HepG2 (cell line): ENCODE measurements around the gene VAC14. TPM values are rescaled to one million over a fixed set of nuclear protein-coding genes. Genes with fewer than 3 reads are reported as not detected.

Experiments used
- ATAC-seq: fragments of 200-7000 bp; cut with Tn5 transposase; 3 replicates; pipeline ENCODE4 v1.9.1; 2020; ENCODE audit warnings: mild to moderate bottlenecking, moderate library complexity
- BruUV-seq: library from RNA; stranded (reverse); fragments of 400-500 nt; replicated peaks from 2 replicates; lab custom pipeline; 2021; lab: Mats Ljungman, UMichigan
- CTCF ChIA-PET: fragments of 300-600 bp; formaldehyde crosslinking; extraction: SDS; loops from one replicate; lab custom pipeline; 2021; ENCODE audit warnings: low total read pairs, inconsistent platforms, low intra/inter-chr PET ratio; lab: Yijun Ruan, JAX
- POLR2A ChIA-PET: fragments of 350-600 bp; sonication (Branson Sonifier 250); formaldehyde crosslinking; loops from one replicate; lab custom pipeline; 2020; ENCODE audit warnings: antibody characterized with exemption, inconsistent platforms; lab: Yijun Ruan, JAX
- DNase-seq: peaks from one replicate; pipeline ENCODE4 v3.0.0-alpha.2; 2015; ENCODE audit warnings: low spot score
- FAIRE-seq: peaks from 3 replicates; lab custom pipeline; 2011; peaks lifted over from hg19 to GRCh38; lab: Jason Lieb, UNC
- H2AFZ ChIP-seq: one replicate; pipeline ENCODE4 v1.6.1; 2011; ENCODE audit warnings: low read length, inconsistent platforms
- H3K27ac ChIP-seq: fragments of 300-600 bp; 3 replicates; pipeline ENCODE4 v1.8.0; 2011; ENCODE audit warnings: mixed run types, mild to moderate bottlenecking, mixed read lengths, low read length, inconsistent platforms; ENCODE audit not compliant: insufficient read depth; ENCODE audit errors: extremely low read length
- H3K27me3 ChIP-seq, 2 experiments: fragments of 200-600 bp in 1 of 2; 2 replicates in 1 of 2; 3 replicates in 1 of 2; pipeline versions ENCODE4 v1.6.0 to v1.8.0; 2011; ENCODE audit warnings: low read length in 2 of 2, mild to moderate bottlenecking in 2 of 2, moderate library complexity in 2 of 2, inconsistent platforms in 1 of 2; ENCODE audit not compliant: insufficient read depth in 2 of 2, control insufficient read depth in 1 of 2
- H3K36me3 ChIP-seq, 2 experiments: fragments of 200-600 bp in 1 of 2; replicated peaks in 1 of 2; 2 replicates in 1 of 2; 3 replicates in 1 of 2; pipeline versions ENCODE4 v1.5.1 to v1.8.0; 2011; ENCODE audit warnings: low read length in 2 of 2, inconsistent platforms in 1 of 2; ENCODE audit not compliant: insufficient read depth in 2 of 2, control insufficient read depth in 1 of 2
- H3K4me1 ChIP-seq: 2 replicates; pipeline ENCODE4 v1.5.1; 2012; ENCODE audit warnings: low read length, inconsistent platforms; ENCODE audit not compliant: insufficient read depth
- H3K4me2 ChIP-seq: 2 replicates; pipeline ENCODE4 v1.6.0; 2011; ENCODE audit warnings: low read depth, low read length, inconsistent platforms
- H3K4me3 ChIP-seq, 3 experiments: fragments of 200-600 bp in 1 of 3; sonication (generic), shearing (Covaris generic) in 1 of 3; replicated peaks in 1 of 3; 2 replicates each; pipeline ENCODE4 v1.5.1; 2011 to 2016; ENCODE audit warnings: low read length in 3 of 3, inconsistent platforms in 2 of 3, low read depth in 2 of 3, mild to moderate bottlenecking in 2 of 3, control low read depth in 1 of 3, mixed read lengths in 1 of 3; ENCODE audit not compliant: insufficient read depth in 1 of 3
- H3K79me2 ChIP-seq: one replicate; pipeline ENCODE4 v1.6.1; 2011; ENCODE audit warnings: low read length, inconsistent platforms; ENCODE audit not compliant: insufficient read depth
- H3K9ac ChIP-seq: 2 replicates; pipeline ENCODE4 v1.6.0; 2011; ENCODE audit warnings: mild to moderate bottlenecking, low read depth, low read length, inconsistent platforms; ENCODE audit not compliant: insufficient read depth
- H3K9me3 ChIP-seq: 2 replicates; pipeline ENCODE4 v1.5.1; 2012; ENCODE audit warnings: mild to moderate bottlenecking, low read length
- H4K20me1 ChIP-seq: 2 replicates; pipeline ENCODE4 v1.6.0; 2011; ENCODE audit warnings: inconsistent platforms, mild to moderate bottlenecking, low read length, moderate library complexity; ENCODE audit not compliant: insufficient read depth
- AFF4 ChIP-seq: sonication (generic); formaldehyde crosslinking; IDR thresholded peaks from 2 replicates; pipeline ENCODE4 v1.4.0; 2020; ENCODE audit warnings: missing genetic modification reagents
- CBFB ChIP-seq: sonication (generic); formaldehyde crosslinking; IDR thresholded peaks from 2 replicates; pipeline ENCODE4 v1.4.0; 2020; ENCODE audit warnings: missing genetic modification reagents
- DPF2 ChIP-seq: sonication (generic); formaldehyde crosslinking; IDR thresholded peaks from 2 replicates; pipeline ENCODE4 v1.4.0; 2020; ENCODE audit warnings: mild to moderate bottlenecking, low read depth, missing genetic modification reagents, borderline replicate concordance
- FOXA3 ChIP-seq: IDR thresholded peaks from 2 replicates; pipeline ENCODE4 v1.6.1; 2016; ENCODE audit warnings: missing genetic modification reagents, missing compliant biosample characterization
- FOXP1 ChIP-seq, 2 experiments: fragments of 450-650 bp in 1 of 2; IDR thresholded peaks; 2 replicates each; pipeline ENCODE4 v1.6.1; 2017 to 2018; ENCODE audit warnings: antibody characterized with exemption in 1 of 2
- FOXP4 ChIP-seq: sonication (generic); formaldehyde crosslinking; IDR thresholded peaks from 2 replicates; pipeline ENCODE4 v1.4.0; 2020; ENCODE audit warnings: missing genetic modification reagents
- GATA4 ChIP-seq: sonication (generic); IDR thresholded peaks from 2 replicates; pipeline ENCODE4 v1.6.1; 2016; ENCODE audit warnings: antibody characterized with exemption, low read depth, borderline replicate concordance
- ISX ChIP-seq: sonication (generic); formaldehyde crosslinking; conservative IDR thresholded peaks from 2 replicates; pipeline ENCODE4 v1.5.0; 2020; ENCODE audit warnings: missing genetic modification reagents
- NFE2L1 ChIP-seq: sonication (generic); formaldehyde crosslinking; IDR thresholded peaks from 2 replicates; pipeline ENCODE4 v1.4.0; 2020; ENCODE audit warnings: missing genetic modification reagents, mild to moderate bottlenecking, borderline replicate concordance
- PAWR ChIP-seq: sonication (generic); formaldehyde crosslinking; IDR thresholded peaks from 2 replicates; pipeline ENCODE4 v1.4.0; 2020; ENCODE audit warnings: missing genetic modification reagents, mild to moderate bottlenecking, borderline replicate concordance
- TCF12 ChIP-seq, 2 experiments: fragments of 450-650 bp in 1 of 2; sonication (generic) in 1 of 2; formaldehyde crosslinking in 1 of 2; IDR thresholded peaks; 2 replicates each; pipeline versions ENCODE4 v1.6.1 to v1.8.0; 2017 to 2022; ENCODE audit warnings: antibody characterized with exemption in 1 of 2, mild to moderate bottlenecking in 1 of 2, missing genetic modification reagents in 1 of 2, moderate library complexity in 1 of 2
- TCF7L2 ChIP-seq: IDR thresholded peaks from 2 replicates; pipeline ENCODE4 v1.6.1; 2011; ENCODE audit warnings: mild to moderate bottlenecking, low read depth, low read length, moderate library complexity
- TOE1 ChIP-seq: sonication (generic); formaldehyde crosslinking; IDR thresholded peaks from 2 replicates; pipeline ENCODE4 v1.4.0; 2020; ENCODE audit warnings: mild to moderate bottlenecking, missing genetic modification reagents
- ZNF546 ChIP-seq: sonication (generic); formaldehyde crosslinking; conservative IDR thresholded peaks from 2 replicates; pipeline ENCODE4 v1.8.1; 2023; ENCODE audit warnings: mild to moderate bottlenecking, missing genetic modification reagents
- ZNF563 ChIP-seq: sonication (generic); formaldehyde crosslinking; IDR thresholded peaks from 2 replicates; pipeline ENCODE4 v1.8.0; 2022; ENCODE audit warnings: mild to moderate bottlenecking, moderate library complexity, missing genetic modification reagents
- WGBS: methylation state at CpG from one replicate; pipeline ENCODE4 v1.1.6; 2017; ENCODE audit warnings: low lambda C conversion rate; 5-methylcytosine and 5-hydroxymethylcytosine counted together
- in situ Hi-C: cut with HindIII; loops from 2 replicates; pipeline ENCODE4 v1.10.0; 2017; ENCODE audit warnings: low pct_unique_long_range_greater_than_20kb; ENCODE audit not compliant: extremely low pct_ligation_motif_present
- intact Hi-C: fragments of 100-400 bp; cut with micrococcal nuclease; formaldehyde crosslinking; loops from one replicate; pipeline ENCODE4 v1.10.0; 2022; ENCODE audit not compliant: unreplicated experiment
- polyA plus RNA-seq, 8 experiments: library from polyadenylated mRNA; depleted of rRNA in 3 of 8; stranded (reverse) in 7 of 8; unstranded in 1 of 8; fragments of >200 nt; fragmentation: Illumina TruSeq in 4 of 8; extraction: Trizol in 4 of 8; gene quantifications; 2 replicates each; pipeline versions ENCODE4 v1.2.1 to v1.2.3, GENCODE V29; 2011 to 2016; ENCODE audit warnings: low read depth in 4 of 8, missing spikeins in 1 of 8, mixed read lengths in 1 of 8; ENCODE audit not compliant: insufficient read depth in 1 of 8
- total RNA-seq, 5 experiments: library from RNA; depleted of rRNA; stranded (reverse); fragments of >200 nt; fragmentation: Illumina TruSeq; extraction: Trizol; gene quantifications; 2 replicates each; pipeline ENCODE4 v1.2.3, GENCODE V29; 2016; ENCODE audit warnings: low read depth in 1 of 5

Gene VAC14
- total and polyA plus RNA-seq, 2 of the 13 experiments (the other 11 are each of a cell fraction or from before 2014, with no cell fraction given), result 23.5 to 24.6 TPM

GRCh38 chr16:70726892-70727361, 74.0 kb downstream of the VAC14 start (continued):
- no peak for TF ChIP-seq TOE1 (CRISPR knock-in tag)

- H3K9ac ChIP-seq, result peak overlapping the region; percentile 98
- no TSS peak for BruUV-seq
- ATAC-seq, result no peak
- H3K4me2 ChIP-seq, result peak overlapping the region; percentile 90
- ChIA-PET POLR2A (interaction anchor here (0.6 to 10.2 kb wide), 25 partner anchors 11 to 495 kb away, joined by 3 to 536 read pairs (median 10); partner anchors contain the start of genes COG4, MTSS2 and VAC14), CTCF (no interaction called here)
- peak overlapping the region; percentile 27 to 73 (median 52); a peak in 5 of 6 replicates for H3K4me3 ChIP-seq
- peaks cover 45% of the 10 kb centered on the region for H3K4me1 ChIP-seq
- H3K9me3 ChIP-seq, result no peaks in the 10 kb centered on the region
- H3K27ac ChIP-seq, result peak overlapping the region; percentile 99
- no peak overlapping the region for H2AFZ ChIP-seq
- no peak for DNase-seq
- WGBS, result 71% methylated on average over 26 of the region's 31 CpGs
- intact Hi-C loops, result loop anchor here (1.0 to 5.0 kb wide), 5 partner anchors 12 to 889 kb away; no protein-coding TSS in a partner anchor
- H3K36me3 ChIP-seq, result peaks cover 12 to 13% of the 10 kb centered on the region in 2 experiments; a peak in 4 of 5 replicates
- H3K27me3 ChIP-seq, result no peaks in the 10 kb centered on the region
- H4K20me1 ChIP-seq, result no peaks in the 10 kb centered on the region
- in situ Hi-C loops, result loop anchor here (5.0 kb wide), 1 partner anchor 39 kb away; the partner anchor contains the start of gene MTSS2
- FAIRE-seq, result no peak
- H3K79me2 ChIP-seq, result peaks cover 11% of the 10 kb centered on the region
- TF ChIP-seq TCF12 (IDR thresholded peaks at IDR 0.05) (no peak), TCF12 (CRISPR knock-in tag; IDR thresholded peaks at IDR 0.05) (no peak), ISX (CRISPR knock-in tag) (no peak), ZNF563 (CRISPR knock-in tag) (no peak; the same call in 1 of the 2 replicates), DPF2 (CRISPR knock-in tag) (no peak), ZNF546 (CRISPR knock-in tag) (no peak), NFE2L1 (CRISPR knock-in tag) (no peak), FOXA3 (no peak; the same call in 1 of the 2 replicates), CBFB (CRISPR knock-in tag) (no peak), FOXP1 (IDR thresholded peaks at IDR 0.05) (no peak), FOXP1 (CRISPR knock-in tag; IDR thresholded peaks at IDR 0.05) (no peak), GATA4 (no peak), TCF7L2 (no peak), PAWR (CRISPR knock-in tag) (no peak), AFF4 (0 out of 2 replicates have a peak, but pooled peaks have one; percentile 33), FOXP4 (no peak)
These were observed 74.8 kb downstream of the VAC14 start for GRCh38 chr16:70725912-70726828.
